Left ventricle myocardium inferior (tissue), 1 donor: ENCODE measurements around the gene GPR82. TPM values are rescaled to one million over a fixed set of nuclear protein-coding genes. Genes with fewer than 3 reads are reported as not detected.

Experiments used
- DNase-seq: peaks from one replicate; pipeline ENCODE4 v3.0.0-alpha.2; 2020
- H3K27ac ChIP-seq: fragments of 200-600 bp; replicated peaks from 2 replicates; pipeline ENCODE4 v1.8.0; 2021
- H3K27me3 ChIP-seq: fragments of 200-600 bp; 2 replicates; pipeline ENCODE4 v1.8.0; 2021; ENCODE audit warnings: low read depth
- H3K36me3 ChIP-seq: fragments of 200-600 bp; 2 replicates; pipeline ENCODE4 v1.8.0; 2021
- H3K4me1 ChIP-seq: fragments of 200-600 bp; 2 replicates; pipeline ENCODE4 v1.8.0; 2021
- H3K4me3 ChIP-seq: fragments of 200-600 bp; 2 replicates; pipeline ENCODE4 v1.8.0; 2021; ENCODE audit warnings: mild to moderate bottlenecking, moderate library complexity
- H3K9me3 ChIP-seq: fragments of 200-600 bp; replicated peaks from 2 replicates; pipeline ENCODE4 v1.8.0; 2021
- intact Hi-C: fragments of 100-400 bp; cut with micrococcal nuclease; formaldehyde crosslinking; loops from one replicate; pipeline ENCODE4 v1.11.0; 2022
- total RNA-seq: library from RNA; stranded (reverse); fragmentation: NEBNext Ultra II Directional; extraction: Animal tissue kit (Norgen Biotek cat#: 25700); gene quantifications from one replicate; pipeline ENCODE4 v1.2.1, GENCODE V29; 2021
- TF ChIP-seq, protein P1 (sequence below): fragments of 200-600 bp; IDR thresholded peaks from 2 replicates; pipeline ENCODE4 v1.8.0; 2021; ENCODE audit warnings: antibody characterized with exemption, mild to moderate bottlenecking, borderline replicate concordance
- donor health status: DM: no; HTN: yes; CAD: no; lungs with severe emphysema.

Gene GPR82
- total RNA-seq, 1 donor from 2014 or later = 0.19 TPM

DNA sequence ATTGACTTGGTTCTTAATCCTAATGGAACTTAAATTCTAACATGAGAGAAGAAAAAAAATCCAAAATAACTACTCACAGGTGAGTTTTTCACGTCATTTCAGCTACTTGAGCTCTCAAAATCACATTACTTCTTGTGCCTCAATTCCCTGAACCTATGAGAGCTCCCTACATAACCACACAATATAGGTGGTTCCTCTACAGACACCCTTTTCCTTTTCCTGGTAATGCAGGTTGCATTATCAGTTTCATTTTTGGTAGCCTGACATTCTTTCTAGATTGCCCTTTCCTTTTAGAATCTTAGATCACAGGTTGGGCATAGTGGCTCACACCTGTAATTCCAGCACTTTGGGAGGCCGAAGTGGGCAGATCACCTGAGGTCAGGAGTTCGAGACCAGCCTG, 31.0 kb upstream of the GPR82 start:
- no peaks in the 10 kb centered on the region for H3K9me3 ChIP-seq
- peak overlapping the region; percentile 45 for H3K27ac ChIP-seq

DNA sequence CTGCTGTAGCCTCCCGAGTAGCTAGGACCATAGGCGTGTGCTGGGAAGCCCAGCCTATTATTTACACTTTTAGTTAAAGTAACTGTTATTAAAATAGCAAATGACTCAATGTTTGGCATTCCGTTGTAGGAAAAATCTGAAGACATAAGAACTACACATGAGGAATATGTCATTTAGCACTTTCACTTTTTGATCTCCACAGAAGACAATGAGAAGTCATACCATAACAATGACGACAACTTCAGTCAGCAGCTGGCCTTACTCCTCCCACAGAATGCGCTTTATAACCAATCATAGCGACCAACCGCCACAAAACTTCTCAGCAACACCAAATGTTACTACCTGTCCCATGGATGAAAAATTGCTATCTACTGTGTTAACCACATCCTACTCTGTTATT, 28.6 kb upstream of the GPR82 start:
- TF ChIP-seq, protein P1, sequence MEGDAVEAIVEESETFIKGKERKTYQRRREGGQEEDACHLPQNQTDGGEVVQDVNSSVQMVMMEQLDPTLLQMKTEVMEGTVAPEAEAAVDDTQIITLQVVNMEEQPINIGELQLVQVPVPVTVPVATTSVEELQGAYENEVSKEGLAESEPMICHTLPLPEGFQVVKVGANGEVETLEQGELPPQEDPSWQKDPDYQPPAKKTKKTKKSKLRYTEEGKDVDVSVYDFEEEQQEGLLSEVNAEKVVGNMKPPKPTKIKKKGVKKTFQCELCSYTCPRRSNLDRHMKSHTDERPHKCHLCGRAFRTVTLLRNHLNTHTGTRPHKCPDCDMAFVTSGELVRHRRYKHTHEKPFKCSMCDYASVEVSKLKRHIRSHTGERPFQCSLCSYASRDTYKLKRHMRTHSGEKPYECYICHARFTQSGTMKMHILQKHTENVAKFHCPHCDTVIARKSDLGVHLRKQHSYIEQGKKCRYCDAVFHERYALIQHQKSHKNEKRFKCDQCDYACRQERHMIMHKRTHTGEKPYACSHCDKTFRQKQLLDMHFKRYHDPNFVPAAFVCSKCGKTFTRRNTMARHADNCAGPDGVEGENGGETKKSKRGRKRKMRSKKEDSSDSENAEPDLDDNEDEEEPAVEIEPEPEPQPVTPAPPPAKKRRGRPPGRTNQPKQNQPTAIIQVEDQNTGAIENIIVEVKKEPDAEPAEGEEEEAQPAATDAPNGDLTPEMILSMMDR = no peak
- Histone ChIP-seq H3K4me3 (no peak overlapping the region), H3K9me3 (no peaks in the 10 kb centered on the region), H3K36me3 (no peaks in the 10 kb centered on the region), H3K27ac (no peak overlapping the region), H3K27me3 (no peaks in the 10 kb centered on the region), H3K4me1 (peaks cover 6% of the 10 kb centered on the region)
- intact Hi-C loops = no loop called here
- DNase-seq = no peak

More for the DNA sequence above, 31.0 kb upstream of the GPR82 start:
- intact Hi-C loops = no loop called here
- TF ChIP-seq, protein P1 = no peak
- H3K36me3 ChIP-seq = no peaks in the 10 kb centered on the region
- peaks cover 6% of the 10 kb centered on the region for H3K4me1 ChIP-seq
- DNase-seq = no peak
- H3K4me3 ChIP-seq = no peak overlapping the region
- no peaks in the 10 kb centered on the region for H3K27me3 ChIP-seq

DNA sequence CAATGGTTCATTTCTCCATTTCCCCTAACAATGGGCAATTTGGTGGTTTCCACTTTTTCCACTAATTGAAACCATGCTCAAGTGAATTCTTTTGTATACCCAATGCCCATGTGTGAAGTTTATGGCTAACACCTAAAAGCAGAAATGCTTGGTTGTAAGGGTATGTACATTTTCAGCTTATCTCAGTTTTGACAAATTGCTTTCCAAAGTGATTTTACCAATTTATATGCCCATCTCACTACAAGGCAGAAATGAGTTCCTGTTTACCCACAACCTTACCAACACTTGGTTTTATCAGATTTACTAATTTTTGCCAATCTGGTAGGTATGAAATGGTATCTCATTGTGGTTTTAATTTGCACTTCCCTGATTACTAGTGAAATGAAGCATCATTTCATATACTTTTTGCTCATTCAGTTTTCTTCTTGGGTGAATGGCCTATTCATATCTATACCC, 20.4 kb upstream of the GPR82 start:
- Histone ChIP-seq H3K27me3 (no peaks in the 10 kb centered on the region), H3K27ac (no peak overlapping the region), H3K9me3 (no peaks in the 10 kb centered on the region), H3K36me3 (no peaks in the 10 kb centered on the region), H3K4me3 (no peak overlapping the region), H3K4me1 (no peaks in the 10 kb centered on the region)
- TF ChIP-seq, protein P1 = no peak
- DNase-seq = no peak
- intact Hi-C loops = no loop called here

DNA sequence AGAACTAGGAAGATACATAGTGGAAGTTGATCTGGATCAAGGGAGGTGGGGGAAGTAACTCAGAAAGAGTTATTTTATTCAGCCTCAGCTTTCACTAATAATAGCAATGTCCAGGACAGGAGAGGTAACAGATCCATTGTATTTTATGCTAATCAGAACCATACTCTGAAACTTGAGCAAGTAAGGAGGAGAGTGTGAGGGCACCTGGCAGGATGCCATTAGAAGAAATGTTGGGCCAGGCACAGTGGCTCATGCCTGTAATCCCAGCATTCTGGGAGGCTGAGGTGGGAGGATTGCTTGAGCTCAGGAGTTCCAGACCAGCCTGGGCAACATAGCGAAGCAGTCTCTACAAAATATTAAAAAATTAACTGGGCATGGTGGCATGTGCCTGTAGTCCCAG, 18.9 kb upstream of the GPR82 start:
- intact Hi-C loops = no loop called here
- no peak for DNase-seq
- TF ChIP-seq, protein P1 = no peak
- no peaks in the 10 kb centered on the region for H3K27me3 ChIP-seq
- H3K4me3 ChIP-seq = no peak overlapping the region
- no peaks in the 10 kb centered on the region for H3K9me3 ChIP-seq
- H3K27ac ChIP-seq = peak overlapping the region; percentile 33
- H3K4me1 ChIP-seq = no peaks in the 10 kb centered on the region
- H3K36me3 ChIP-seq = no peaks in the 10 kb centered on the region

DNA sequence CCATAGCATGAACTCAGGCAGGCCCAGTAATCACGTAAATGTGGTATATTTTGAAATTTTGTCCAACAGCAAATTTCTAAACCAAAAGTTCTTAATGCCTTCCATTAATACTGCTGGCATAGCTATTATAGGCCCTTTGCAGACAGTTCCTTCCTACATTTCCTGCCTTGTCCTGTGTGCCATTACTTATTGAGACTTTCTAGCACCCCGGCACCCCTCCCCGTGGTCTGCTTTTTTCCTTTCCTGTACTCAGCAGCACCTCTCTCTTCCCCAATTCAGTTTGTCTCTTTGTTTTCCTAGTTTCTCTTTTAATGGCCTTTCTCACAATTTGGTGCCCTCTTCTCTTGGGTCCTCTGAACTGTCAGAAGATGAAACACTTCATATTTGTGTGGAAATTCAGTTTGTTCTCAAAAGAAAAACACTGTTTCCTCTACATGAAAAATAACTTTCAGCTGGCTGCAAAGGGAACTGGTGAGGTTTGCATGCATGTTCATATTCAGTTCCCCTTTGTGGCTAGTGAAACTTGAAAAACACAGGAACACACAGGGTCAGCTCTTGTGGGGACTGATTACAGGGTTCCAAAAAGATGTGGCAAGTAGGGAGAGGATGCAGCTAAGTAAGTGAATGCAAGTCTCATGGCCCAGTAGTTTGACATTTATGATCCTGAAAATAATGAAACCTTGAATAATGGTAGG, 18.2 kb upstream of the GPR82 start:
- TF ChIP-seq, protein P1 = no peak
- peak overlapping the region; percentile 33 for H3K27ac ChIP-seq

More for the DNA sequence above, 18.2 kb upstream of the GPR82 start:
- intact Hi-C loops = no loop called here
- H3K4me3 ChIP-seq = no peak overlapping the region
- no peaks in the 10 kb centered on the region for H3K27me3 ChIP-seq
- H3K9me3 ChIP-seq = no peaks in the 10 kb centered on the region
- no peak for DNase-seq
- no peaks in the 10 kb centered on the region for H3K36me3 ChIP-seq
- no peaks in the 10 kb centered on the region for H3K4me1 ChIP-seq
